Nephron progenitor cell (in vitro differentiated cells): ENCODE results near the gene SPG7.
A peak's percentile ranks its signal among the peaks of the same experiment; 100 is the strongest.

Experiments
- DNase-seq: peaks from one replicate; pipeline ENCODE4 v3.0.0; 2021
- H3K27ac Mint-ChIP-seq: 2 replicates; pipeline ENCODE4 v1.8.0; 2021; ENCODE audit warnings: mild to moderate bottlenecking, moderate library complexity, mixed read lengths
- H3K27me3 Mint-ChIP-seq: 2 replicates; pipeline ENCODE4 v1.8.0; 2021; ENCODE audit warnings: mild to moderate bottlenecking, low read depth, mixed read lengths; ENCODE audit not compliant: poor library complexity
- H3K36me3 Mint-ChIP-seq: 2 replicates; pipeline ENCODE4 v1.8.0; 2021; ENCODE audit warnings: low read depth, mixed read lengths
- H3K4me1 Mint-ChIP-seq: 2 replicates; pipeline ENCODE4 v1.8.0; 2021; ENCODE audit warnings: mixed read lengths
- H3K4me3 Mint-ChIP-seq: 2 replicates; pipeline ENCODE4 v1.8.0; 2021; ENCODE audit warnings: mild to moderate bottlenecking, moderate library complexity, mixed read lengths
- H3K9me3 Mint-ChIP-seq: 2 replicates; pipeline ENCODE4 v1.8.0; 2021; ENCODE audit warnings: mild to moderate bottlenecking, moderate library complexity, mixed read lengths
- TF ChIP-seq, protein P1 (sequence below): fragments of 200-600 bp; sonication (generic); IDR thresholded peaks from 2 replicates; pipeline ENCODE4 v1.5.0; 2021; ENCODE audit warnings: antibody characterized with exemption

The SPG7 gene

GRCh38 chr16:89536371-89536770 lies 28.2 kb downstream of the SPG7 start:
- TF ChIP-seq, protein P1, sequence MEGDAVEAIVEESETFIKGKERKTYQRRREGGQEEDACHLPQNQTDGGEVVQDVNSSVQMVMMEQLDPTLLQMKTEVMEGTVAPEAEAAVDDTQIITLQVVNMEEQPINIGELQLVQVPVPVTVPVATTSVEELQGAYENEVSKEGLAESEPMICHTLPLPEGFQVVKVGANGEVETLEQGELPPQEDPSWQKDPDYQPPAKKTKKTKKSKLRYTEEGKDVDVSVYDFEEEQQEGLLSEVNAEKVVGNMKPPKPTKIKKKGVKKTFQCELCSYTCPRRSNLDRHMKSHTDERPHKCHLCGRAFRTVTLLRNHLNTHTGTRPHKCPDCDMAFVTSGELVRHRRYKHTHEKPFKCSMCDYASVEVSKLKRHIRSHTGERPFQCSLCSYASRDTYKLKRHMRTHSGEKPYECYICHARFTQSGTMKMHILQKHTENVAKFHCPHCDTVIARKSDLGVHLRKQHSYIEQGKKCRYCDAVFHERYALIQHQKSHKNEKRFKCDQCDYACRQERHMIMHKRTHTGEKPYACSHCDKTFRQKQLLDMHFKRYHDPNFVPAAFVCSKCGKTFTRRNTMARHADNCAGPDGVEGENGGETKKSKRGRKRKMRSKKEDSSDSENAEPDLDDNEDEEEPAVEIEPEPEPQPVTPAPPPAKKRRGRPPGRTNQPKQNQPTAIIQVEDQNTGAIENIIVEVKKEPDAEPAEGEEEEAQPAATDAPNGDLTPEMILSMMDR = no peak
- no peaks in the 10 kb centered on the region for H3K4me1 Mint-ChIP-seq
- peaks cover 4% of the 10 kb centered on the region for H3K27me3 Mint-ChIP-seq
- no peaks in the 10 kb centered on the region for H3K9me3 Mint-ChIP-seq
- H3K4me3 Mint-ChIP-seq = no peak overlapping the region
- H3K36me3 Mint-ChIP-seq = peaks cover 44% of the 10 kb centered on the region
- no peak for DNase-seq
- no peak overlapping the region for H3K27ac Mint-ChIP-seq

DNA sequence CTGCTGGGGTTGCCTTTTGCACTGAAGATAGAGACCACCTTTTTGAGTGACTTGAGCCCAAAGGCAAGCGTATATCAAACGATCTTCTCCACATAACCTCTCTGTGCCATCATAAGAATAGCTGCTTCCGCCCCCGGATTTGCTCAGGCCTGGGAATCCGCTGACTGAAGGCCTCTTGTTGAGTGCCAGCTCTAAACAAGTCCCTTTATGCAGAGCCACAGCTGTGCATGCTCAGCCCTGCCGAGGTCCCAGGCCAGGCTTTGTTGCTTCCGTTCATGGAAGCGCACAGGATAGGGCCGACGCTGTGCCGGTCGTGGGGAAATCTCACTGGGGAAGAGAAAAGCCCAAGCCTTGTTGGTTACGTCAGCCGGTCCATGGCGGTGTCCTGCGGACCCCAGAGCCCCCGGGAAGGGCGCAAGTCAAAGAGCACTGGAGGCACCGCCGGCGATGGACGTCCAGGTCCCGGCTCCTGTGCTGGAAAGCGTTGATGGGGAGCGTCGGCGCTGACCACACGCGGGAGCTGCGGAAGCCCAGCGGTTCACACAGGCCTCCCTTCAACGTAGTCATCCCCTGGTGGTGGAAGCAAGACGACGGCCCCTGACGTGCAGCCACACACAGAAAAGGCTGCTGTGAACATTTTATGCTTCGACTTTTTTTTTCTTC lies 28.8 kb downstream of the SPG7 start:
- Mint-ChIP-seq H3K27me3 (peaks cover 4% of the 10 kb centered on the region), H3K9me3 (no peaks in the 10 kb centered on the region), H3K27ac (no peak overlapping the region), H3K4me3 (no peak overlapping the region), H3K4me1 (no peaks in the 10 kb centered on the region), H3K36me3 (peaks cover 45% of the 10 kb centered on the region)
- TF ChIP-seq, protein P1 = no peak
- no peak for DNase-seq

DNA sequence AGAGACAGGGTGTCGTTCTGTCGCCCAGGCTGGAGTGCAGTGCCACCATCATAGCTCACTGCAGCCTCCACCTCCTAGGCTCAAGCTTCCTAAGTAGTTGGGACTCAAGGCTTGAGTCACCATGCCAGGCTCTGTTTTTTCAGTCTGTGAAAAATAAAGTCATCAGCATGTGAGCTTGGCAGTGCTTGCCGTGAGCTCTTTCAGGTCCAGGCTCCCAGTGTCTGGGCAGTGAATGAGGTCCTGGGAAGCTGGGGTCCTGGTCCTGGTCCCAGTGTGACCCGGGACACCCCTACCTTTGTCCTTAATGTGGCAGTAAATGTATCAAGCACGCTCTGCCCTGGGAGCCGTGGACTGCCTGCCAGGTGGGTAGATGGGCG lies 29.3 kb downstream of the SPG7 start:
- Mint-ChIP-seq H3K27ac (no peak overlapping the region), H3K9me3 (no peaks in the 10 kb centered on the region), H3K36me3 (peaks cover 48% of the 10 kb centered on the region), H3K4me3 (no peak overlapping the region), H3K4me1 (no peaks in the 10 kb centered on the region), H3K27me3 (peaks cover 4% of the 10 kb centered on the region)
- TF ChIP-seq, protein P1 = no peak
- DNase-seq = no peak

- H3K4me1 Mint-ChIP-seq = no peaks in the 10 kb centered on the region
Observed at GRCh38 chr16:89538286-89538685, 30.1 kb downstream of the SPG7 start.

DNA sequence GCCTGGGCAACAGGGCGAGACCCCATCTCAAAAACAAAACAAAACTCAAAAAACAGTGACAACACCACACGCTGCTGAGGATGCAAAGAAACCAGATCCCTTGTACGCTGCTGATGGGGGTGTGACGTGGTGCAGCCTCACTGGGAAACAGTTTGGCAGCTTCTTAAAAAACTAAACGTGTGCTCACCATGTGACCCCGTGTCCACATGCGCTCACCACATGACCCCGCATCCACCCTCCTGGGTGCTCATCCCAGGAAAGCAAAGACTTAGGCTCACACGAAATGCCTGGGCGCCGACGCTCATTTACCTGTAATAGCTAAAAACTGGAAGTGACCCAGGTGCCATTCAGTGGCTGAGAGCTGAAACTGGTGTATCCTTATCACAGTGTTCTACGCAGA lies 32.4 kb downstream of the SPG7 start:
- Mint-ChIP-seq H3K27ac (no peak overlapping the region), H3K27me3 (peaks cover 4% of the 10 kb centered on the region), H3K4me3 (no peak overlapping the region)

More at GRCh38 chr16:89538286-89538685, 30.1 kb downstream of the SPG7 start:
- Mint-ChIP-seq H3K4me3 (no peak overlapping the region), H3K27ac (peak overlapping the region; percentile 16), H3K9me3 (no peaks in the 10 kb centered on the region), H3K27me3 (peaks cover 4% of the 10 kb centered on the region), H3K36me3 (peaks cover 51% of the 10 kb centered on the region)
- TF ChIP-seq, protein P1 = no peak
- DNase-seq = no peak

More for the DNA sequence above, 32.4 kb downstream of the SPG7 start:
- Mint-ChIP-seq H3K36me3 (peaks cover 41% of the 10 kb centered on the region), H3K4me1 (no peaks in the 10 kb centered on the region), H3K9me3 (no peaks in the 10 kb centered on the region)
- TF ChIP-seq, protein P1 = no peak
- no peak for DNase-seq
